KOPT-K1 (cell line): ENCODE results near the gene ZNF302.

ENCODE experiments used
- H3K27ac ChIP-seq: fragments of 200-600 bp; sonication (generic); 2 replicates; pipeline ENCODE4 v1.5.1; 2016; ENCODE audit warnings: antibody characterized with exemption, mild to moderate bottlenecking, low read depth, low read length; ENCODE audit not compliant: poor library complexity, severe bottlenecking
- H3K36me3 ChIP-seq: fragments of 200-600 bp; sonication (generic); 2 replicates; pipeline ENCODE4 v1.5.1; 2017; ENCODE audit warnings: antibody characterized with exemption, mild to moderate bottlenecking, low read length, moderate library complexity; ENCODE audit not compliant: insufficient read depth
- H3K9me3 ChIP-seq: fragments of 200-600 bp; sonication (generic); 2 replicates; pipeline ENCODE4 v1.5.1; 2017; ENCODE audit warnings: antibody characterized with exemption, low read length, mild to moderate bottlenecking; ENCODE audit not compliant: insufficient read depth, poor library complexity, severe bottlenecking

The ZNF302 gene

DNA sequence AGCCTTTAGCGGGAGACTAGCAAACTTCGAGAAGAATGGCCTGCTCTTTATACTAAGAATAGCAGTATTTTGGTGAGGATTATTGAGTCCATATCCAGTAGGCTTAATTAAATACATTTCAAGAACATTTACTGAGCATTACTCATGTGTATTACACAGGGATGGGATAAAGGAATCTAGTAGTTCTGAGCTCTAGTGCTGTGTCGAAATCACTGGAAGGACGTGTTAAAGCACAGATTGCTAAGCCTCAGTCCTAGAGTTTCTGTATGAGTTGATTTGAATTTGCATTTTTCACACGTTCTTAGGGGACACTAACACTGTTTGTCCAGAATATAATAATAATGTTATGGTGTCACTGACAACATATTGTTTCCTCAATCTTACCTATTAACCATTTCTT, 9.0 kb downstream of the ZNF302 start:
- H3K9me3 ChIP-seq: peaks cover 72% of the 10 kb centered on the region
- no peak overlapping the region for H3K27ac ChIP-seq
- peaks cover 42% of the 10 kb centered on the region for H3K36me3 ChIP-seq

GRCh38 chr19:34687348-34687747, 9.9 kb downstream of the ZNF302 start:
- Histone ChIP-seq H3K9me3 (peaks cover 63% of the 10 kb centered on the region), H3K36me3 (peaks cover 33% of the 10 kb centered on the region), H3K27ac (no peak overlapping the region)

DNA sequence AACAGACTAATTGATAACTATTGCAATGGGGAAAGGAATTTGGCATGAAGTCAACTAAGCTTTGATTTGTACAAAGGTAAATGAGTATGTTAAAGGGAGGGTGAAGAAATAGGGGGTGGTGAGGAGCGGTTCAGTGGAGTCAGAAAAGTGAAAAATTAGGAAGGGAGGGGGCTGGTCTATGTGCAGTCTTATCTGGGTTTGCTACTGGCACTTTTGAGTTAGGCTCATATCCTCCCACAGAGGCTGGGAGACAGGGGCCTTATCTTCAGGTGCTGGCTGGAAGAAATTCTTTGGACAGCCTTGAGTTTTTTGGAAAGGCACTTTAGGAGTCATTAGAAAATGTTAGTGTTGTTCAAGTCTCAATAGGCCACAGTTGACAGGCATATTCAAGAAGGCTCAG, 11.1 kb downstream of the ZNF302 start:
- H3K27ac ChIP-seq: no peak overlapping the region
- peaks cover 21% of the 10 kb centered on the region for H3K36me3 ChIP-seq
- peaks cover 52% of the 10 kb centered on the region for H3K9me3 ChIP-seq

DNA sequence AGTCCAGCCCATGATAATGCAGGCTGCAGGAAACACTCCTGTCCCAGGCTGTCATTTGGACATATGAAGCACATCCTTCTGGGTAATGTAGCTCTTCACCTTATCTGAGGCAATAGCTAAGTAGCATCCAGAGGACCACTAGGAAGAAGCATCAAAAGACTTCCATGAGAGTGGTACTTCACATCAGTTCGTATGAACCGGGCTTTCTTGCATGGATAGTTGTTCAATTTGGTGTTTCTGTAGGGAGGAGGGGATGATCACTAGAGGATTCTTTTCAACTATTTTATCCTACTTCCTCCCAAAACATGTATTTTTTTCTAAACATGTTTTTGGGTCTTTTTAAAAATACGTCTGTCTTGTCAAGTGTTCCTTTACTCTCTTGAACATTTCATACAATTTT, 12.9 kb downstream of the ZNF302 start:
- H3K9me3 ChIP-seq: peaks cover 39% of the 10 kb centered on the region
- 0 out of 2 replicates have a peak, but pooled peaks cover 4% of the 10 kb centered on the region for H3K36me3 ChIP-seq
- H3K27ac ChIP-seq: no peak overlapping the region

DNA sequence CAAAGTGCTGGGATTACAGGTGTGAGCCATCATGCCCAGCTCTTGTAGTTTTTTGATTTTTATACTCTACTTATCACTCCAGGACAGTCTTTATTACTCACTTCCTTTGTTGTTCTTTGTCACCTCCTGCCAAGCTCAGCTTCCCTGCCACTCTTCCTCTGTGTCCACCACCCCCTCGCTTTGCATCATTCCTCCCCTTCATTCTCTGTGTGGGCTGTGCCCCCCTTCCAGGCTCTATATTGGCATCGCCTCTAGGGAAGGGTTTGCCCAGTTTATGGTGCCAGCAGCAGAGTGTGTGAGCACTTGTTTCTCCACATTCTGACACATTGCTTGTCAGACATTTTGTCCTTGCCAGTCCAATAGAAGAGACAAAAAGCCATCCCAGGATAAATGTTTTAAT, 15.1 kb downstream of the ZNF302 start:
- Histone ChIP-seq H3K27ac (no peak overlapping the region), H3K9me3 (peaks cover 18% of the 10 kb centered on the region), H3K36me3 (no peaks in the 10 kb centered on the region)

- Histone ChIP-seq H3K36me3 (no peaks in the 10 kb centered on the region), H3K27ac (no peak overlapping the region), H3K9me3 (peaks cover 8% of the 10 kb centered on the region)
These were observed 30.2 kb downstream of the ZNF302 start for GRCh38 chr19:34707661-34708060.

DNA sequence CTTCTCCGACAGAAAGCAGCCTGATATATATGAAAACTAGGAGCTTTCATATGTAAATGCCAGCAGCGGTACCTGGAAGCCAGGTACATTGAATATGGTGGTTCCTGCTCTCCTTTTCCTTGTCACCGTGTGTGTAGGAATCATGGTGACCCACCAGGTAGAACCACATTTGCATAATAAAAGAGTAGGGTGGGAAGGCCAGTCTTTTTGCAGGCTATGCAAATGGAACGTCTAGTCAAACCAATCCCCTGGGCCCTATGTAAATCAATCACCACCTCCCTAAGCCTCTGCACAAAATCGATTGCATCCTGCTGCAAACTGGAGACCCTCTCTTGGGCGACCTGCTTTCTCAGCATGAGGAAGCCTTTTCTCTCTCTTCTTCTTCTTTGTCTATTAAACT, 34.4 kb downstream of the ZNF302 start:
- no peak overlapping the region for H3K27ac ChIP-seq
- peaks cover 27% of the 10 kb centered on the region for H3K9me3 ChIP-seq

DNA sequence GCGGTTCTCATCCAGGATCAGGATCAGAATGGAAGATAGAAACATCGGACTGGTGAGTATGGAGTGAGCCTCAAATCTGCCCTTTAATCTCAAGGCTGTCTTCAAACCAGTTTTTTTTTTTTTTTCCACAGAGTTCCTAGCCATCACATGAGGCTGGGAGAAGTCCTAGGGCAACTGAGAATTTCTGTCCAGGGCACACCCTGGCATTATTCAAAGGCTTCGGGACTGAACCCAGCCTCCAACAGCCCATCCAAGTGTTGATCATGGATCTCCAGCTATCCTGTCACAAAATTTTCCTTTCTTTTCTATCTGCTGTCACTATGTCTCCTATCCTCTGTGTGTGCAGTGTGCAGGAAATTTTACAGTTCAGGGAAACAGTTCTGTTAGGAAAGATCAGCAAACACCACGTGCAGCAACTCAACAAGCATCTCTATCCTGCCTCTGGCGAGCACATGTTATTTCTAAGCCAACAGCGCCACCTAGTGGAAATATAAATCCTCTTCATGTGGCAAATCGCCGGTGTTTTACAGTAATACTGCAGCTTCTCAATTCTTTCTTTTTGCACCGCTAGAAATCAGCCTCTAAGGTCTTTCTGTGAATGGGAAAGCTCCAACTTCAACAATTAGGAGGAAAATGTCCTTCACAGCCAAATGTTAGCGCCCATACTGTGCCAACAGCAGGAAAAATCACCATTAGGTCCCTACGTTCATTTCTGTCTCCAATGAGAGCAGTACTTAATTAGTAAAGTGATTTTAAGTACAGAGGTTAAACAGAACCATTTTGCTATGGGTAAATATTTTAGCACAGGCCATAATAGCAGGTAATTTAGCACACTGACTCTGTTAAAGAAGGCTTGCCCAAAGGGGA, 35.1 kb downstream of the ZNF302 start:
- Histone ChIP-seq H3K9me3 (peaks cover 20% of the 10 kb centered on the region), H3K36me3 (no peaks in the 10 kb centered on the region), H3K27ac (no peak overlapping the region)

More for the DNA sequence above, 34.4 kb downstream of the ZNF302 start:
- no peaks in the 10 kb centered on the region for H3K36me3 ChIP-seq

GRCh38 chr19:34713262-34713637, 35.8 kb downstream of the ZNF302 start:
- H3K9me3 ChIP-seq: peaks cover 20% of the 10 kb centered on the region
- no peak overlapping the region for H3K27ac ChIP-seq
- no peaks in the 10 kb centered on the region for H3K36me3 ChIP-seq

DNA sequence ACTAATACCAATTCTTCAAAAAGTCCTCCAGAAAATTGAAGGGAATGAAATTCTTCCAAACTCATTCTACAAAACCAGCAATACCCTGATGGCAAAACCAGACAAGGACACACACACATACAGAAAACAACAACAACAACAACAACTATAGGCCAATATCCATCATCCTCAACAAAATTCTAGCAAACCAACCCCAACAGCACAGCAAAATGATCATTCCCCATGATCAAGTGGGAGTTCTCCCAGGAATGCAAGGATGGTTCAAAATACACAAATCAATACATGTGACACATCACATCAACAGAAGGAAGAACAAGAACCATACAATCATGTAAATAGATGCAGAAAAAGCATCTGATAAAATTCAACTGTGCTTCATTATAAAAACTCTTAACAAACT, 37.9 kb downstream of the ZNF302 start:
- peaks cover 20% of the 10 kb centered on the region for H3K9me3 ChIP-seq
- H3K36me3 ChIP-seq: no peaks in the 10 kb centered on the region
- H3K27ac ChIP-seq: no peak overlapping the region

GRCh38 chr19:34722353-34722752, 44.9 kb downstream of the ZNF302 start:
- Histone ChIP-seq H3K36me3 (no peaks in the 10 kb centered on the region), H3K27ac (no peak overlapping the region), H3K9me3 (no peaks in the 10 kb centered on the region)

GRCh38 chr19:34725400-34725799, 47.9 kb downstream of the ZNF302 start:
- H3K9me3 ChIP-seq: no peaks in the 10 kb centered on the region

DNA sequence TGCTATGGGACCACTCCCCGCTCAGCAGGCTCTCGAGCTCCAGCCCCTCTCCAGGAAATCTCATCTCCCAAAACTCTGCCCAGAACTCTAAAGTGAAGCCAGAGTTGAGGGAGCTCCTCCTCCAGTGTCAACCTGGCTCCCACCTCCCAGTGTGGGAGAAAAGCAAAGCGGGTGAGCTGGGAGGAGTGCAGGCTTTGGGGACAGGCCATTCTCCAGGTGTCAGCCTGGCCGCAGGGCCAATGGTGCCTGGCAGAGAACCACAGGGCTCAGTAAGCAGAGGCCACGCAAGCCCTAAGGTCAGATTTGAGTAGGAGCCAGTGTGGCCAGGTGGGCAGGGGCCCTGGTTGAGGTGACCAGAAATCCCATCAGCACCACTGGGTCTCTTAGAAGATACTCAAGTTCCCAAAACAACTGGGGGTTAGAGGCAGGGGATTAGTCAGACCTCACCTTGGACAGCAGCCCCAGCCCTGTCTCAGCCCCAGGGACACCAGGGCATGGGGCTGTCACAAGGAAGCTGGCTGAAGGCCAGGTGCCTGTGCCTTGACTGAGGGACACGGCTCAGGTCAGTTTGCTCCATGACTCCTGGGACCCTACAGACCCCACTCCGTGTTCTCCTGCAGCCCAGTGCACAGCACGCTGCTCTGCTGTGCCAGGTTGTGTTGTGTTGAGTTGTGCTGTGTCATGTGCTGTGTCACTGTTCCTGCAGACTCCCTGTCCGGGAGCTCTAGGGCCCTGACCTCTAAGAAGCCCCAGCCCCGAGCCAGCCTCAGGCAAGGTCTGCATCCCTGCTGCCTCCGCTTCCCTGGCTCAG, 53.7 kb downstream of the ZNF302 start:
- Histone ChIP-seq H3K9me3 (no peaks in the 10 kb centered on the region), H3K27ac (no peak overlapping the region), H3K36me3 (peaks cover 8% of the 10 kb centered on the region; the same call in 1 of the 2 replicates)

More at GRCh38 chr19:34725400-34725799, 47.9 kb downstream of the ZNF302 start:
- Histone ChIP-seq H3K27ac (no peak overlapping the region), H3K36me3 (no peaks in the 10 kb centered on the region)

GRCh38 chr19:34731964-34732363, 54.5 kb downstream of the ZNF302 start:
- Histone ChIP-seq H3K9me3 (no peaks in the 10 kb centered on the region), H3K36me3 (peaks cover 9% of the 10 kb centered on the region; the same call in 1 of the 2 replicates), H3K27ac (no peak overlapping the region)

- Histone ChIP-seq H3K9me3 (no peaks in the 10 kb centered on the region), H3K36me3 (peaks cover 11% of the 10 kb centered on the region; the same call in 1 of the 2 replicates)
These were observed 55.2 kb downstream of the ZNF302 start for GRCh38 chr19:34732612-34733211.

More at GRCh38 chr19:34732612-34733211, 55.2 kb downstream of the ZNF302 start:
- H3K27ac ChIP-seq: no peak overlapping the region
